Breast epithelium (tissue), 3 donors: ENCODE data around the gene MT4.
A peak's percentile ranks its signal among the peaks of the same experiment; 100 is the strongest.

Source experiments
- POLR2A ChIP-seq: fragments of 450-650 bp; IDR thresholded peaks from one replicate; pipeline ENCODE4 v1.6.1; 2016; ENCODE audit warnings: antibody characterized with exemption, mild to moderate bottlenecking, moderate library complexity
- POLR2AphosphoS5 ChIP-seq, 3 donors: sonication (generic); formaldehyde crosslinking; IDR thresholded peaks; one replicate each; pipeline ENCODE4 v1.6.1; 2017; ENCODE audit warnings: antibody characterized with exemption in 3 of 3

DNA sequence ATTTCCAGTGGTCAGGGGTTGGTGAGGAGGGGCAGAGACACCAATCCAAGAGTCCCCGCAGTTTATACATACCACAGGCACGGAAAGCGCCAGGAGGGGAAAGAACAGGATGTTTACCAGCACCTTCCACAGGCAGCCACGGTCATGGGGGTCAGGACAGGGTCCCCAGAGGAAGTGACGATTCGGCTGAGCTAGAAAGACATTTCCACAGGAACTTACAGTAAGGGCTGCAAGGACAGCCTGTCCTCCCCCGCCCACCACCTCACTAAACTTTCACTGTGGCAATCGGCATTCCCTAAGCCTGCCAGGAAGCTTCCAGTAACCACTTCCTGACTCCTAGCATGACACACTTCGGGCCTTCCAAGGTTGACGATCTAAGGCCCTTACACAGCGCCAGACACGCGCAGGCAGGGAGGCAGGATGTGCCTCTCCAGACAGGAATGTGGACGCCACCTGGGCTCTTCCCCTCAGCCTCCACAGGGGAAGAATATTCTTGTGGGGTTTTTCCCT lies 42.3 kb downstream of the MT4 start:
- TF ChIP-seq POLR2A (no peak), POLR2AphosphoS5 (IDR thresholded peaks at IDR 0.05) (peak; percentile 93 to 100 (median 98))
